Neural progenitor cell (in vitro differentiated cells): Measurements from ENCODE around the gene DDX51. TPM values are rescaled to one million over a fixed set of nuclear protein-coding genes. Genes with fewer than 3 reads are reported as not detected.

ENCODE experiments used
- DNase-seq: peaks from one replicate; pipeline ENCODE4 v3.0.0-alpha.2; 2016; ENCODE audit warnings: low spot score
- H2AFZ ChIP-seq: fragments of 200-600 bp; sonication (generic); replicated peaks from 2 replicates; pipeline ENCODE4 v1.6.1; 2016; ENCODE audit warnings: antibody characterized with exemption
- H3F3A ChIP-seq: fragments of 200-600 bp; sonication (generic); 2 replicates; pipeline ENCODE4 v1.6.1; 2016; ENCODE audit warnings: antibody characterized with exemption, low read depth
- H3K27ac ChIP-seq: fragments of 200-600 bp; sonication (generic); 2 replicates; pipeline ENCODE4 v1.5.1; 2016; ENCODE audit warnings: mild to moderate bottlenecking
- H3K27me3 ChIP-seq: fragments of 200-600 bp; sonication (generic); 2 replicates; pipeline ENCODE4 v1.6.1; 2016; ENCODE audit warnings: mild to moderate bottlenecking, moderate library complexity
- H3K36me3 ChIP-seq: fragments of 200-600 bp; sonication (generic); 2 replicates; pipeline ENCODE4 v1.5.1; 2016
- H3K4me1 ChIP-seq: fragments of 200-600 bp; sonication (generic); 2 replicates; pipeline ENCODE4 v1.6.1; 2016; ENCODE audit warnings: mixed run types
- H3K4me2 ChIP-seq: fragments of 200-600 bp; sonication (generic); 2 replicates; pipeline ENCODE4 v1.6.1; 2016
- H3K4me3 ChIP-seq: fragments of 200-600 bp; sonication (generic); 2 replicates; pipeline ENCODE4 v1.5.1; 2016
- H3K79me2 ChIP-seq: fragments of 200-600 bp; sonication (generic); 2 replicates; pipeline ENCODE4 v1.6.1; 2016; ENCODE audit warnings: low read depth
- H3K9ac ChIP-seq: fragments of 200-600 bp; sonication (generic); 2 replicates; pipeline ENCODE4 v1.6.1; 2016
- H3K9me3 ChIP-seq: fragments of 200-600 bp; sonication (generic); 2 replicates; pipeline ENCODE4 v1.5.1; 2016; ENCODE audit warnings: low read depth
- H4K20me1 ChIP-seq: fragments of 200-600 bp; sonication (generic); 2 replicates; pipeline ENCODE4 v1.6.1; 2016; ENCODE audit warnings: low read depth
- H3K27ac Mint-ChIP-seq: 3 replicates; pipeline ENCODE4 v1.8.0; 2021; ENCODE audit warnings: mixed read lengths
- H3K27me3 Mint-ChIP-seq: 2 replicates; pipeline ENCODE4 v1.8.0; 2022; ENCODE audit warnings: low read depth, mild to moderate bottlenecking, inconsistent platforms, moderate library complexity, mixed read lengths; ENCODE audit not compliant: insufficient read depth
- H3K36me3 Mint-ChIP-seq: 3 replicates; pipeline ENCODE4 v1.8.0; 2021; ENCODE audit warnings: mixed read lengths
- H3K4me1 Mint-ChIP-seq: 3 replicates; pipeline ENCODE4 v1.8.0; 2021; ENCODE audit warnings: mixed read lengths
- H3K4me3 Mint-ChIP-seq: 3 replicates; pipeline ENCODE4 v1.8.0; 2021; ENCODE audit warnings: mild to moderate bottlenecking, moderate library complexity, mixed read lengths
- H3K9me3 Mint-ChIP-seq: 3 replicates; pipeline ENCODE4 v1.8.0; 2020; ENCODE audit warnings: mixed read lengths
- CTCF ChIP-seq: fragments of 200-600 bp; sonication (generic); IDR thresholded peaks from 2 replicates; pipeline ENCODE4 v1.5.1; 2017; ENCODE audit warnings: antibody characterized with exemption, mild to moderate bottlenecking
- EZH2 ChIP-seq: fragments of 200-600 bp; sonication (generic); IDR thresholded peaks from 2 replicates; pipeline ENCODE4 v1.6.1; 2017; ENCODE audit warnings: antibody characterized with exemption, mild to moderate bottlenecking, moderate library complexity
- EZH2phosphoT487 ChIP-seq: fragments of 200-600 bp; sonication (generic); IDR thresholded peaks from 2 replicates; pipeline ENCODE4 v1.6.1; 2017; ENCODE audit warnings: antibody characterized with exemption
- total RNA-seq: library from RNA; depleted of rRNA; stranded (reverse); fragments of >200 nt; gene quantifications from 2 replicates; pipeline ENCODE4 v1.2.3, GENCODE V29; 2015; ENCODE audit warnings: low replicate concordance

Gene DDX51
- total RNA-seq, 1 donor from 2014 or later: 8.5 TPM

- H3K36me3 ChIP-seq: no peaks in the 10 kb centered on the region
- no peaks in the 10 kb centered on the region for H4K20me1 ChIP-seq
- peaks cover 10% of the 10 kb centered on the region for H3K4me1 Mint-ChIP-seq
- DNase-seq: peak; percentile 31
- H3K27ac Mint-ChIP-seq: no peak overlapping the region
- no peak overlapping the region for H3K9ac ChIP-seq
- H3K4me3 ChIP-seq: no peak overlapping the region
- no peak overlapping the region for H2AFZ ChIP-seq
- H3K4me1 ChIP-seq: no peaks in the 10 kb centered on the region
- H3K36me3 Mint-ChIP-seq: no peaks in the 10 kb centered on the region
- H3K9me3 ChIP-seq: no peaks in the 10 kb centered on the region
- no peak overlapping the region for H3K27ac ChIP-seq
- peaks cover 99% of the 10 kb centered on the region for H3K27me3 ChIP-seq
- TF ChIP-seq EZH2phosphoT487: no peak
- no peak for TF ChIP-seq CTCF
- no peak for TF ChIP-seq EZH2
- no peaks in the 10 kb centered on the region for H3F3A ChIP-seq
- no peak overlapping the region for H3K4me3 Mint-ChIP-seq
- peaks cover 24% of the 10 kb centered on the region for H3K27me3 Mint-ChIP-seq
- H3K4me2 ChIP-seq: no peak overlapping the region
- H3K79me2 ChIP-seq: no peaks in the 10 kb centered on the region
- H3K9me3 Mint-ChIP-seq: no peaks in the 10 kb centered on the region
Measured at GRCh38 chr12:132178801-132179401, 34.8 kb upstream of the DDX51 start.

GRCh38 chr12:132178316-132178715 lies 34.2 kb upstream of the DDX51 start:
- H3K27me3 Mint-ChIP-seq: peaks cover 21% of the 10 kb centered on the region
- H3K27ac Mint-ChIP-seq: peak overlapping the region; percentile 53

GRCh38 chr12:132176920-132177551 lies 32.9 kb upstream of the DDX51 start:
- no peaks in the 10 kb centered on the region for H3K9me3 Mint-ChIP-seq
- no peaks in the 10 kb centered on the region for H3K36me3 Mint-ChIP-seq
- DNase-seq: no peak
- Histone ChIP-seq H3K4me1 (no peaks in the 10 kb centered on the region), H4K20me1 (no peaks in the 10 kb centered on the region), H3K36me3 (no peaks in the 10 kb centered on the region), H3K27me3 (peaks cover 99% of the 10 kb centered on the region), H3K79me2 (no peaks in the 10 kb centered on the region), H3K27ac (no peak overlapping the region), H3F3A (no peaks in the 10 kb centered on the region), H3K9me3 (no peaks in the 10 kb centered on the region), H2AFZ (no peak overlapping the region), H3K4me2 (no peak overlapping the region), H3K9ac (no peak overlapping the region), H3K4me3 (no peak overlapping the region)
- H3K4me3 Mint-ChIP-seq: no peak overlapping the region
- TF ChIP-seq CTCF (no peak), EZH2 (no peak), EZH2phosphoT487 (no peak)
- H3K27ac Mint-ChIP-seq: no peak overlapping the region
- peaks cover 15% of the 10 kb centered on the region for H3K27me3 Mint-ChIP-seq
- H3K4me1 Mint-ChIP-seq: peaks cover 10% of the 10 kb centered on the region

More at GRCh38 chr12:132178316-132178715, 34.2 kb upstream of the DDX51 start:
- H3K9me3 ChIP-seq: no peaks in the 10 kb centered on the region
- peaks cover 99% of the 10 kb centered on the region for H3K27me3 ChIP-seq
- TF ChIP-seq CTCF (no peak), EZH2phosphoT487 (no peak), EZH2 (no peak)
- H3K79me2 ChIP-seq: no peaks in the 10 kb centered on the region
- H3K36me3 ChIP-seq: no peaks in the 10 kb centered on the region
- H3K4me2 ChIP-seq: no peak overlapping the region
- H3K4me1 ChIP-seq: no peaks in the 10 kb centered on the region
- no peak overlapping the region for H2AFZ ChIP-seq
- H3K9ac ChIP-seq: no peak overlapping the region
- peaks cover 10% of the 10 kb centered on the region for H3K4me1 Mint-ChIP-seq
- no peaks in the 10 kb centered on the region for H3K9me3 Mint-ChIP-seq
- H3K4me3 Mint-ChIP-seq: no peak overlapping the region
- H3K36me3 Mint-ChIP-seq: no peaks in the 10 kb centered on the region
- no peak overlapping the region for H3K27ac ChIP-seq
- DNase-seq: no peak
- H3K4me3 ChIP-seq: no peak overlapping the region
- H3F3A ChIP-seq: no peaks in the 10 kb centered on the region
- no peaks in the 10 kb centered on the region for H4K20me1 ChIP-seq
